HEK293 (cell line): Measurements from ENCODE around the gene RABGEF1.
"Not testable (repeated sequence)": the region's sequence is repeated elsewhere in the genome, so short reads cannot be mapped to it uniquely, and the experiment has no call there.

Source experiments
- CTCF ChIA-PET: fragments of 350-600 bp; formaldehyde crosslinking; extraction: SDS; loops from one replicate; lab custom pipeline; 2021; ENCODE audit warnings: antibody characterized with exemption; lab: Yijun Ruan, JAX
- POLR2A ChIA-PET: fragments of 300-600 bp; formaldehyde crosslinking; extraction: SDS; loops from one replicate; lab custom pipeline; 2020; ENCODE audit warnings: antibody characterized with exemption, inconsistent platforms; lab: Yijun Ruan, JAX
- H3K27ac ChIP-seq: fragments of 200-500 bp; sonication (Bioruptor generic); 2 replicates; pipeline ENCODE4 v1.5.1; 2014; ENCODE audit warnings: low read depth, low read length, control low read depth, inconsistent platforms; ENCODE audit errors: extremely low read depth
- H3K36me3 ChIP-seq, 2 experiments: fragments of 200-500 bp in 1 of 2; sonication (Bioruptor generic) in 1 of 2; 1 replicate in 1 of 2; 2 replicates in 1 of 2; pipeline ENCODE4 v1.5.1; 2014 to 2017; ENCODE audit warnings: inconsistent platforms in 2 of 2, low read length in 2 of 2; ENCODE audit not compliant: control insufficient read depth in 2 of 2, insufficient read depth in 1 of 2
- H3K4me1 ChIP-seq: fragments of 200-500 bp; sonication (Bioruptor generic); 2 replicates; pipeline ENCODE4 v1.5.1; 2014; ENCODE audit warnings: mild to moderate bottlenecking, low read length, inconsistent platforms; ENCODE audit not compliant: control insufficient read depth, insufficient read depth
- H3K4me3 ChIP-seq: 2 replicates; pipeline ENCODE4 v1.5.1; 2011; ENCODE audit warnings: low read depth, mild to moderate bottlenecking, control low read depth, low read length, moderate library complexity
- H3K9me3 ChIP-seq: fragments of 200-500 bp; sonication (Bioruptor generic); 2 replicates; pipeline ENCODE4 v1.5.1; 2014; ENCODE audit warnings: low read depth, low read length, inconsistent platforms; ENCODE audit not compliant: control insufficient read depth, insufficient read depth
- KLF8 ChIP-seq: fragments of 450-650 bp; formaldehyde crosslinking; IDR thresholded peaks from 2 replicates; pipeline ENCODE4 v1.5.1; 2016; ENCODE audit warnings: missing biosample characterization, missing genetic modification characterization
- PRDM1 ChIP-seq: fragments of 450-650 bp; formaldehyde crosslinking; IDR thresholded peaks from 2 replicates; pipeline ENCODE4; 2016; ENCODE audit warnings: missing biosample characterization, missing genetic modification characterization
- RBAK ChIP-seq: fragments of 450-650 bp; formaldehyde crosslinking; IDR thresholded peaks from 2 replicates; pipeline ENCODE4 v1.5.1; 2016; ENCODE audit warnings: missing biosample characterization, missing genetic modification characterization
- ZNF248 ChIP-seq: fragments of 450-650 bp; formaldehyde crosslinking; IDR thresholded peaks from 2 replicates; pipeline ENCODE4 v1.5.1; 2017; ENCODE audit warnings: missing biosample characterization, missing genetic modification characterization
- ZNF37A ChIP-seq: fragments of 450-650 bp; IDR thresholded peaks from 2 replicates; pipeline ENCODE4 v1.5.1; 2018; ENCODE audit warnings: missing biosample characterization, missing genetic modification characterization
- ZNF404 ChIP-seq: fragments of 450-650 bp; formaldehyde crosslinking; IDR thresholded peaks from 2 replicates; pipeline ENCODE4 v1.5.1; 2017; ENCODE audit warnings: missing biosample characterization, missing genetic modification characterization
- ZNF433 ChIP-seq: fragments of 450-650 bp; formaldehyde crosslinking; IDR thresholded peaks from 2 replicates; pipeline ENCODE4 v1.5.1; 2016; ENCODE audit warnings: missing biosample characterization, missing genetic modification characterization, low read depth
- ZNF510 ChIP-seq: fragments of 450-650 bp; formaldehyde crosslinking; IDR thresholded peaks from 2 replicates; pipeline ENCODE4 v1.5.1; 2018; ENCODE audit warnings: mild to moderate bottlenecking, missing genetic modification characterization, missing biosample characterization; ENCODE audit not compliant: insufficient replicate concordance
- ZNF571 ChIP-seq: fragments of 450-650 bp; formaldehyde crosslinking; IDR thresholded peaks from 2 replicates; pipeline ENCODE4 v1.5.0; 2017; ENCODE audit warnings: missing biosample characterization, missing genetic modification characterization
- ZNF629 ChIP-seq: fragments of 450-650 bp; formaldehyde crosslinking; IDR thresholded peaks from 2 replicates; pipeline ENCODE4 v1.5.1; 2017; ENCODE audit warnings: missing biosample characterization, missing genetic modification characterization
- TF ChIP-seq, protein P1 (sequence below): fragments of 450-650 bp; formaldehyde crosslinking; IDR thresholded peaks from 2 replicates; pipeline ENCODE4 v1.5.1; 2016; ENCODE audit warnings: missing biosample characterization, missing genetic modification characterization, borderline replicate concordance

The RABGEF1 gene

DNA sequence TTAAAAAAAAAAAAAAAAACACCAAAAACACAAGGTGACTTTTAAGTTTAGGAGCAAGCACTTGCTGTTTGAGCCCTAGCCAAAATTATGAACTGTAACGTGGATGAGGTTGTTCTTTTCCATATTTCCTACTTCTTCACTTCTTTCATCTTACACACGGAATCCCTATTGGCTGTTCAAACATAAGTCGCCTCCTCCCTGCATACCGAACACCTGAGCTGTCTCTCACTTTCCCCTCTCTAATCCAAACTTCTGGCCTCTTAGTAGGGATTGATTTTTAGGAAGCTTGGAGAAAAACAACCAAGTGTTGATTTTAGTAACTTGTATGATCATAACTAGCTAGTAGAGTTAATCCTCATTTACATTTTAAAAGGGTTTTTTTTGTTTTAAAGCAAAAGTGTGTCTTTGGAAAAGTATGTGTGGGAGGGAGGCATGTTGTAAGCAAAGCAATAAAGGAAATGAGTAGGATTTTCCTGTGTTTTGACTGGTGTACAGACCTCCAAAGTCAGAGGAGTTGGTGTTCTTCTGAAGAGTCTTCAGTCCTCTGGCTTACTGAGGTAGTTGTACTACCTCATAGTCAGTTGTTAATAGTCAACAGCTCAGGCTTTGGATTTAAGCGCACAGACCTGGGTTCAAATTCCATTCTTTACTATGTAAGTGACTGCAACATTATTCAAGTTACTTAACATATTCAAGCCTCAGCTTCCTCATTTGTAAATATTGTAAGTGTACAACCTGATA, 39.3 kb downstream of the RABGEF1 start:
- ChIA-PET POLR2A (interaction anchor here (1.2 kb wide), 1 partner anchor 39 kb away, joined by 3 read pairs; the partner anchor contains the start of gene RABGEF1), CTCF (interaction anchor here (0.6 kb wide), 1 partner anchor 22 kb away, joined by 3 read pairs; no protein-coding TSS in a partner anchor)
- Histone ChIP-seq H3K4me3 (no peak overlapping the region), H3K36me3 (peaks cover 17 to 40% of the 10 kb centered on the region in 2 experiments), H3K4me1 (no peaks in the 10 kb centered on the region), H3K9me3 (no peaks in the 10 kb centered on the region), H3K27ac (no peak overlapping the region)
- TF ChIP-seq KLF8 (tag by site-specific recombination) (no peak), ZNF571 (tag by site-specific recombination) (no peak), ZNF248 (no peak)
- TF ChIP-seq, protein P1, sequence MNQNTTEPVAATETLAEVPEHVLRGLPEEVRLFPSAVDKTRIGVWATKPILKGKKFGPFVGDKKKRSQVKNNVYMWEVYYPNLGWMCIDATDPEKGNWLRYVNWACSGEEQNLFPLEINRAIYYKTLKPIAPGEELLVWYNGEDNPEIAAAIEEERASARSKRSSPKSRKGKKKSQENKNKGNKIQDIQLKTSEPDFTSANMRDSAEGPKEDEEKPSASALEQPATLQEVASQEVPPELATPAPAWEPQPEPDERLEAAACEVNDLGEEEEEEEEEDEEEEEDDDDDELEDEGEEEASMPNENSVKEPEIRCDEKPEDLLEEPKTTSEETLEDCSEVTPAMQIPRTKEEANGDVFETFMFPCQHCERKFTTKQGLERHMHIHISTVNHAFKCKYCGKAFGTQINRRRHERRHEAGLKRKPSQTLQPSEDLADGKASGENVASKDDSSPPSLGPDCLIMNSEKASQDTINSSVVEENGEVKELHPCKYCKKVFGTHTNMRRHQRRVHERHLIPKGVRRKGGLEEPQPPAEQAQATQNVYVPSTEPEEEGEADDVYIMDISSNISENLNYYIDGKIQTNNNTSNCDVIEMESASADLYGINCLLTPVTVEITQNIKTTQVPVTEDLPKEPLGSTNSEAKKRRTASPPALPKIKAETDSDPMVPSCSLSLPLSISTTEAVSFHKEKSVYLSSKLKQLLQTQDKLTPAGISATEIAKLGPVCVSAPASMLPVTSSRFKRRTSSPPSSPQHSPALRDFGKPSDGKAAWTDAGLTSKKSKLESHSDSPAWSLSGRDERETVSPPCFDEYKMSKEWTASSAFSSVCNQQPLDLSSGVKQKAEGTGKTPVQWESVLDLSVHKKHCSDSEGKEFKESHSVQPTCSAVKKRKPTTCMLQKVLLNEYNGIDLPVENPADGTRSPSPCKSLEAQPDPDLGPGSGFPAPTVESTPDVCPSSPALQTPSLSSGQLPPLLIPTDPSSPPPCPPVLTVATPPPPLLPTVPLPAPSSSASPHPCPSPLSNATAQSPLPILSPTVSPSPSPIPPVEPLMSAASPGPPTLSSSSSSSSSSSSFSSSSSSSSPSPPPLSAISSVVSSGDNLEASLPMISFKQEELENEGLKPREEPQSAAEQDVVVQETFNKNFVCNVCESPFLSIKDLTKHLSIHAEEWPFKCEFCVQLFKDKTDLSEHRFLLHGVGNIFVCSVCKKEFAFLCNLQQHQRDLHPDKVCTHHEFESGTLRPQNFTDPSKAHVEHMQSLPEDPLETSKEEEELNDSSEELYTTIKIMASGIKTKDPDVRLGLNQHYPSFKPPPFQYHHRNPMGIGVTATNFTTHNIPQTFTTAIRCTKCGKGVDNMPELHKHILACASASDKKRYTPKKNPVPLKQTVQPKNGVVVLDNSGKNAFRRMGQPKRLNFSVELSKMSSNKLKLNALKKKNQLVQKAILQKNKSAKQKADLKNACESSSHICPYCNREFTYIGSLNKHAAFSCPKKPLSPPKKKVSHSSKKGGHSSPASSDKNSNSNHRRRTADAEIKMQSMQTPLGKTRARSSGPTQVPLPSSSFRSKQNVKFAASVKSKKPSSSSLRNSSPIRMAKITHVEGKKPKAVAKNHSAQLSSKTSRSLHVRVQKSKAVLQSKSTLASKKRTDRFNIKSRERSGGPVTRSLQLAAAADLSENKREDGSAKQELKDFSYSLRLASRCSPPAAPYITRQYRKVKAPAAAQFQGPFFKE (tag by site-specific recombination): no peak

DNA sequence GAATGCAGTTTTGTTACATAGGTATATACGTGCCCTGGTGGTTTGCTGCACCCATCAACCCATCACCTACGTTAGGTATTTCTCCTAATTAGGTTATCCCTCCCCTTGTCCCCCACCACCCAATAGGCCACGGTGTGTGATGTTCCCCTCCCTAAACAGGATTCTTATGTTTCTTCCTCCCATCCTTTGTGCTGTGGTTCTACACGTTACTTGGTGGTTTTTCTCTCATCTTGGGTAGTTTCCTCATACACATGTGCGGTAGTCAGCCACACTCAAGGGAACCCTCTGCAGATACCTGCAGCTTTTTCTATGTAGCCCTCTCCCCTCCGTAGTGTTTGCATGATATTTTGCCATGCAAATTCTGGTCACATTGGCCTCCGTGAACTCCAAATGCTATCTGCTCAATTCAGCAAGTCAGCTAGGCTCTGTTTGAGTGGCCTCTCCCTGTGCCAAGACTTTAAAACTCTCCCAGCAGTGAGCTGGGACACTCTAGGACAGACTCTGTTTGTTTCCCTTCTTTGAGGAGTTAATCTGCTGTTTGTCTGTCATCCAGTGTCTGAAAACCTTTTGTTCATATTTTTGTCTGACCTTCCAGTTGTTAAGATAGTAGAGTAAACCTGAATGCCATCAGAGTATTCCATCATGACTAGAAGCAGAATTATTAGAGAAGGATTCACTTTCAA, 41.0 kb downstream of the RABGEF1 start:
- H3K36me3 ChIP-seq: peaks cover 19 to 41% of the 10 kb centered on the region in 2 experiments

DNA sequence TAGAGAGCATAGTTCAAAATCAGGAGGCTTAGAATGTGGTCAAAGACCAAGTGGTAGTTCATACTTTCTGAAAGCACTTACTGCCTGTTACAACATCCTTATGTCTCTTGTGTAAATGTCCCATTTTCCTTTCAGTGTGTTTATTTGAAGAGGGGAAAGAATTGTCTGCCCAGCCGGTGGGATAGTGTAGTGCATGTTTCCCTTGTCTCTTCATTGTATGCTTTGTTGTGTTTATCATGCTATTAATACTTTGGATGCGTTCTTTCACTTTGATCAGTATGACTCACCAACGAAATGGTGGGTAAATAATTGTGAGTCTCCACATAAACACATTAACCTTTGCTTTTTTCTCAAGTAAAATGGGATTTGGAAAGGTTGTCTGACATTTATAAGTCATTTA, 42.3 kb downstream of the RABGEF1 start:
- H3K27ac ChIP-seq, POLR2A ChIA-PET: not testable (repeated sequence)
- CTCF ChIA-PET: interaction anchor here (0.7 to 1.1 kb wide), 2 partner anchors 19 to 54 kb away, joined by 3 read pairs; no protein-coding TSS in a partner anchor
- 0 out of 2 replicates have a peak, but pooled peaks have one; percentile 25 for TF ChIP-seq PRDM1 (tag by site-specific recombination)
- TF ChIP-seq, all 188 proteins: peak for 1; not testable (repeated sequence) for 187
- H3K36me3 ChIP-seq: peaks cover 24 to 40% of the 10 kb centered on the region in 2 experiments
- not testable (repeated sequence) for H3K9me3 ChIP-seq, H3K4me3 ChIP-seq, H3K4me1 ChIP-seq

More for the DNA sequence above, 41.0 kb downstream of the RABGEF1 start:
- H3K4me1 ChIP-seq: no peaks in the 10 kb centered on the region
- CTCF ChIA-PET: no interaction called here
- no peak for TF ChIP-seq ZNF629 (tag by site-specific recombination)
- TF ChIP-seq ZNF37A: no peak
- no peak for TF ChIP-seq ZNF433 (tag by site-specific recombination)
- TF ChIP-seq RBAK (tag by site-specific recombination): no peak
- TF ChIP-seq ZNF510 (tag by site-specific recombination): no peak
- TF ChIP-seq ZNF404: no peak
- H3K4me3 ChIP-seq: no peak overlapping the region
- POLR2A ChIA-PET: no interaction called here
- H3K27ac ChIP-seq: no peak overlapping the region
- H3K9me3 ChIP-seq: no peaks in the 10 kb centered on the region

DNA sequence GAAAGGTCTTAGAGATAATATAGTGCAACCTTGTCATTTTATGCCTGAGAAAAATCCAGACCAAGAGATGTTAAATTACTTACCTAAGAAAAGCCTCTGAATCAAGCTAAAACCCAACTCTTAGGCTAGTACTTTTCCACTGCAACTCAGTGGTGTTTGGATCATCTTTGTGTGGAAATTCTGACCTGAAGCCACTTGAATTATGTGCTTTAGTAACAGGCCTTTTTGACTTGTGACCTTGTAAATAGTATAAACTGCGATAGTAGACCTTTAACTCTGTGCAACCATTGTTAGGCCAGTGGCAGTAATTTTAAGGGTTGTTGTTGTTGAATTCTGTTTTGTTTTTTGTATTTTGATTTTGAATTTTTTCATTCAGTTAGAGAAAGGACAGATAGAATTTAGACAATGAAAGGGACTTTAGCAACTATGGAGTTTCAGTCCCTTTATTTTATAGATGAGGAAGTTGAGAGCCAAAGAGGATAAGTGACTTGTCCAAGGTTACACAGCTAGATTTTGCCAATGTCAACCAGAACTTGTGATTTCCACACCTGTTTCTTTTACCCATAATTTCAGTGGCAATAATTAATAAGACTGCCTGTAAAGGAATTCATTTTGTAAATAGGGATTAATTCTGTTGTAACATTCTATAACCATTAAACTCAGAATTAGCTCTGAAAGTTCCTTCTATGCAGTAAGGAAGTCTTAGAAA, 43.5 kb downstream of the RABGEF1 start:
- H3K4me1 ChIP-seq, H3K4me3 ChIP-seq, CTCF ChIA-PET, H3K9me3 ChIP-seq, POLR2A ChIA-PET, H3K27ac ChIP-seq: not testable (repeated sequence)
- peaks cover 20 to 34% of the 10 kb centered on the region in 2 experiments for H3K36me3 ChIP-seq
